KMS-11 (cell line): ENCODE data around the gene SORCS2.

ENCODE experiments used
- H2AFZ ChIP-seq: fragments of 200-600 bp; sonication (generic); 2 replicates; pipeline ENCODE4 v1.6.1; 2016; ENCODE audit warnings: antibody characterized with exemption, mixed run types, low read depth
- H3K27ac ChIP-seq: fragments of 200-600 bp; sonication (generic); 2 replicates; pipeline ENCODE4 v1.6.1; 2016; ENCODE audit warnings: mild to moderate bottlenecking, mixed run types
- H3K27me3 ChIP-seq: fragments of 200-600 bp; sonication (generic); 2 replicates; pipeline ENCODE4 v1.6.1; 2017; ENCODE audit warnings: mild to moderate bottlenecking, low read depth, mixed run types, moderate library complexity; ENCODE audit not compliant: insufficient read depth
- H3K36me3 ChIP-seq: fragments of 200-600 bp; sonication (generic); 2 replicates; pipeline ENCODE4 v1.6.1; 2017; ENCODE audit warnings: mild to moderate bottlenecking, mixed run types; ENCODE audit not compliant: insufficient read depth
- H3K4me1 ChIP-seq: fragments of 200-600 bp; sonication (generic); 2 replicates; pipeline ENCODE4 v1.6.1; 2016; ENCODE audit warnings: mild to moderate bottlenecking, low read depth, mixed run types; ENCODE audit not compliant: poor library complexity, severe bottlenecking
- H3K4me2 ChIP-seq: fragments of 200-600 bp; sonication (generic); 2 replicates; pipeline ENCODE4 v1.7.0; 2016; ENCODE audit warnings: mild to moderate bottlenecking, mixed run types
- H3K4me3 ChIP-seq: fragments of 200-600 bp; sonication (generic); IDR thresholded peaks from 2 replicates; pipeline ENCODE4 v1.6.1; 2017; ENCODE audit warnings: low read depth, low read length, mixed read lengths; ENCODE audit not compliant: insufficient read depth
- H3K79me2 ChIP-seq: fragments of 200-600 bp; sonication (generic); 2 replicates; pipeline ENCODE4 v1.6.1; 2016; ENCODE audit warnings: low read depth, mixed run types; ENCODE audit not compliant: insufficient read depth
- H3K9ac ChIP-seq: fragments of 200-600 bp; sonication (generic); 2 replicates; pipeline ENCODE4 v1.6.1; 2016; ENCODE audit warnings: mild to moderate bottlenecking, mixed run types
- H4K20me1 ChIP-seq: fragments of 200-600 bp; sonication (generic); 2 replicates; pipeline ENCODE4 v1.6.1; 2016; ENCODE audit warnings: mild to moderate bottlenecking, mixed run types; ENCODE audit not compliant: insufficient read depth
- CTCF ChIP-seq: fragments of 200-600 bp; sonication (generic); conservative IDR thresholded peaks from 2 replicates; pipeline ENCODE4 v1.6.1; 2017; ENCODE audit warnings: low read depth, mild to moderate bottlenecking, antibody characterized with exemption, low read length, moderate library complexity, mixed read lengths

The SORCS2 gene

DNA sequence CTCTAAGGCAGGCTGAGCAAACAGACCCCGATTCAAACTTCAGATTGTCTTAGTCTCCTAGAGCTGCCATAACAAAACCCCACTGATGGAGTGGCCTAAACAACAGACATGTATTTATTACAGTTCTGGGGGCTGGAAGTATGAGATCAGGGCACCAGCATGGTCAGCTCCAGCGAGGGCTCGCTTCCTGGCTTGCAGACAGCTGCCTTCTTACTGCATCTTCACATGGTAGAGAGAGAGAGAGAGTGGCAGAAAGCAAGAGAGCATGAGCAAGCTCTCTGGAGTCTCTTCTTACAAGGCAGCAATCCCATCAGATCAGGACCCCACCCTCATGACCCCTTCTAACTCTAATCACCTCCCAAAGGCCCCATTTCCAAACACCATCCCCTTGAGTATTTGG, 22.3 kb upstream of the SORCS2 start:
- H3K79me2 ChIP-seq: no peaks in the 10 kb centered on the region
- TF ChIP-seq CTCF: no peak
- no peak overlapping the region for H3K4me2 ChIP-seq
- peaks cover 3% of the 10 kb centered on the region; the same call in 1 of the 2 replicates for H3K27me3 ChIP-seq
- no peak overlapping the region for H3K4me3 ChIP-seq
- H2AFZ ChIP-seq: no peak overlapping the region
- no peak overlapping the region for H3K27ac ChIP-seq
- no peaks in the 10 kb centered on the region for H3K36me3 ChIP-seq
- H3K9ac ChIP-seq: no peak overlapping the region
- H3K4me1 ChIP-seq: no peaks in the 10 kb centered on the region
- no peaks in the 10 kb centered on the region for H4K20me1 ChIP-seq

DNA sequence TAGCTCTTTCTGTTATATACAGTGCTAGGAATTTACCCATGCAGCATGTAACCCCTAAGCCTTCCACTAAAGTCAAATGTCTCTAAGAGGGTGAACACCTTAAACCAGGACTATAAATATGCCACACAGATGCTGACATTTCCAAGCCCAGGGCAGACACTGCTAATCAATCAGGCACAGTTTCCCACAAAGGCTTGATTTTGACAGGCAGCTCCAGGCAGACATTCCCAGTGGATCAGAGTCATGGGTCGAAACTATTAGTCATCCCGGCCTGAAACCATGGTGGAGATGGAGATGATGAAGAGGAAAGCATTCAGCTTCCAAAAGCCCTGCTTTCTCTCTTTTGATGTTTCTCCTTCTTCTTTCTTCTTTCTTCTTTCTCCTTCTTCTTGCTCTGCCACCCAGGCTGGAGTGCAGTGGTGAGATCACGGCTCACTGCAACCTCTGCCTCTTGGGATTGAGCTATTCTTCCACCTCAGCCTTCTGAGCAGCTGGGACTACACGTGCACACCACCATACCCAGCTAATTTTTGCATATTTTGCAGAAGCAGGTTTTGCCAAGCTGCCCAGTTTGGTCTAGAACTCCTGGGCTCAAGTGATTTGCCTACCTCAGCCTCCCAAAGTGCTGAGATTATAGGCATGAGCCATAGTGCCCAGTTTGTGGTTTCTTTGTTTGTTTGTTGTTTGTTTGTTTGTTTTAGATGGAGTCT, 21.0 kb upstream of the SORCS2 start:
- no peak overlapping the region for H3K4me2 ChIP-seq

GRCh38 chr4:7172508-7172907, 19.8 kb upstream of the SORCS2 start:
- H4K20me1 ChIP-seq: no peaks in the 10 kb centered on the region
- peaks cover 3% of the 10 kb centered on the region; the same call in 1 of the 2 replicates for H3K27me3 ChIP-seq
- no peaks in the 10 kb centered on the region for H3K79me2 ChIP-seq
- no peak overlapping the region for H3K4me2 ChIP-seq
- H3K9ac ChIP-seq: no peak overlapping the region
- H2AFZ ChIP-seq: no peak overlapping the region
- H3K4me3 ChIP-seq: no peak overlapping the region
- no peaks in the 10 kb centered on the region for H3K36me3 ChIP-seq
- H3K27ac ChIP-seq: no peak overlapping the region
- TF ChIP-seq CTCF: no peak
- H3K4me1 ChIP-seq: no peaks in the 10 kb centered on the region

More for the DNA sequence above, 21.0 kb upstream of the SORCS2 start:
- H3K27me3 ChIP-seq: peaks cover 3% of the 10 kb centered on the region; the same call in 1 of the 2 replicates
- no peak for TF ChIP-seq CTCF
- no peak overlapping the region for H3K27ac ChIP-seq
- H3K9ac ChIP-seq: no peak overlapping the region
- H4K20me1 ChIP-seq: no peaks in the 10 kb centered on the region
- no peak overlapping the region for H2AFZ ChIP-seq
- H3K79me2 ChIP-seq: no peaks in the 10 kb centered on the region
- H3K4me3 ChIP-seq: no peak overlapping the region
- H3K36me3 ChIP-seq: no peaks in the 10 kb centered on the region
- no peaks in the 10 kb centered on the region for H3K4me1 ChIP-seq

DNA sequence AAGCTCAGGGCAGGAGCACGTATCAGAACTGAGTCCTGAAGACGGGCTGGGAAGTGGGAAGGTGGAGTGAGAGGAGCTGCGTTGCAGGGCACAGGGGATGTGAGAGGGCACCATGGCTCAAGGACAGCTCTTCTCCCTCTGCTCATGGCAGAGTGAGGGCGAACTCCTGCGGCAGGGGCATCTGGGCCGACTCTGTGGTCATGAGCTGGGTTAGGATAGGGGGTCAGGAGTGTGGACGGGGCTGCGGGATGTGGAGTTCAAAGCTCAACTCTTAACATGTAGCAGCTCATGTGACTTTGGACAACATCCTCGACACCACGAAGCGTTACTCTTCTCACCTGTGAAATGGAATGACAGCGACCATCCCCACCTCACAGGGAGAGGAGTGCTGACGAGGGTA, 19.4 kb upstream of the SORCS2 start:
- Histone ChIP-seq H4K20me1 (no peaks in the 10 kb centered on the region), H3K36me3 (no peaks in the 10 kb centered on the region), H3K4me1 (no peaks in the 10 kb centered on the region), H3K4me3 (no peak overlapping the region), H3K4me2 (no peak overlapping the region), H2AFZ (no peak overlapping the region), H3K27me3 (peaks cover 3% of the 10 kb centered on the region; the same call in 1 of the 2 replicates), H3K27ac (no peak overlapping the region), H3K79me2 (no peaks in the 10 kb centered on the region), H3K9ac (no peak overlapping the region)
- TF ChIP-seq CTCF: no peak
